Cardiac muscle cell (in vitro differentiated cells and primary cell): ENCODE data around the gene ZNF827. TPM values are rescaled to one million over a fixed set of nuclear protein-coding genes. Genes with fewer than 3 reads are reported as not detected.

Experiments used
- DNase-seq, 2 donors: peaks; one replicate each; pipeline versions ENCODE4 v3.0.0 to v3.0.0-alpha.2; 2010 to 2017; ENCODE audit warnings: low read depth in 1 of 2, low spot score in 1 of 2
- H3K27ac ChIP-seq: fragments of 200-600 bp; sonication (generic); 2 replicates; pipeline ENCODE4 v1.5.1; 2016
- H3K27me3 ChIP-seq: fragments of 200-600 bp; sonication (generic); 2 replicates; pipeline ENCODE4 v1.6.0; 2016; ENCODE audit warnings: control low read depth
- H3K36me3 ChIP-seq: fragments of 200-600 bp; sonication (generic); 2 replicates; pipeline ENCODE4 v1.5.1; 2016; ENCODE audit warnings: control low read depth
- H3K4me1 ChIP-seq: fragments of 200-600 bp; sonication (generic); 2 replicates; pipeline ENCODE4 v1.8.1; 2017; ENCODE audit warnings: low read depth, mild to moderate bottlenecking, mixed run types
- H3K4me3 ChIP-seq: fragments of 200-600 bp; sonication (generic); 2 replicates; pipeline ENCODE4 v1.5.1; 2016; ENCODE audit warnings: mild to moderate bottlenecking
- H3K9me3 ChIP-seq: fragments of 200-600 bp; sonication (generic); 2 replicates; pipeline ENCODE4 v1.5.1; 2017; ENCODE audit warnings: low read depth, mild to moderate bottlenecking, control low read depth
- polyA plus RNA-seq: library from polyadenylated mRNA; unstranded; fragments of >200 nt; fragmentation: Nextera tagmentation; extraction: Ambion mirVana; gene quantifications from 2 replicates; pipeline ENCODE4 v1.2.1, GENCODE V29; 2016
- total RNA-seq: library from RNA; depleted of rRNA; stranded (reverse); fragments of >200 nt; gene quantifications from 2 replicates; pipeline ENCODE4 v1.2.3, GENCODE V29; 2016
- TF ChIP-seq, protein P1 (sequence below): IDR thresholded peaks from 2 replicates; pipeline ENCODE4 v1.5.1; 2012; ENCODE audit warnings: low read depth, mild to moderate bottlenecking, low read length

Gene ZNF827
- total and polyA plus RNA-seq, 2 experiments from 2014 or later = 13.2 to 37.3 TPM

DNA sequence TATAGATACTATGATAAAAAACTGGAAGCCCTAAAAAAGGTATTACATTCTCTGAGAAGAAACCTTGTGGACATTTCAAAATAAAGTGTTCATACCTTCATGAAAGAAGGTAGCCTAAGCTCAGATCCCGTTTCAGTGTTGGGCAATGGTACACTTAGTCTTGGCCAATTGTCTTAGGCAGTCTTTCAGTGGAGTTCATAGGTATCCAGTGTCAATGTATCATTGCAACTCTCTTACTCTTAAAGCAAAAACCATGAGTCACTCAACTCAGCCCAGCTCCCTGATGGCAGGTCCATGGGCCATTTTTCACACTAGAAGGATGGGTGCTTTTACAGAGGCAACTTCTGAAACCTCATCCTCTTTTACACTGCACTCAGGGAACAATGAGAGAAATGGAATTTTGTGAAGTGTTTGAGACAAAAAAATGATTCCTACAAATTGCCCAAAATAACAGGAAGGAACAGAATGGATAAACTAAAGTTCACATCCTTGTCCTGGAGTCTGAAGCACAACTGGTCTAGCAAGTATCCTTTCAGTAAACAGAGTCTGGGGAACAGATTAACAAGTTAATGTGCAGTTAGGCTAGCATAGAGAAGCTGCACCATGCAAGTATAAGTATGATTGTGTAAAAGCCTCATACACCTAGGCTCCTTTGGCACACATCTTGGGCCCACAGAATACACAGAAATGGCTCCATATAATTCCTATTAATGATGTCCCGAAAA, 7.0 kb upstream of the ZNF827 start:
- H3K27ac ChIP-seq = no peak overlapping the region
- H3K36me3 ChIP-seq = no peaks in the 10 kb centered on the region
- TF ChIP-seq, protein P1, sequence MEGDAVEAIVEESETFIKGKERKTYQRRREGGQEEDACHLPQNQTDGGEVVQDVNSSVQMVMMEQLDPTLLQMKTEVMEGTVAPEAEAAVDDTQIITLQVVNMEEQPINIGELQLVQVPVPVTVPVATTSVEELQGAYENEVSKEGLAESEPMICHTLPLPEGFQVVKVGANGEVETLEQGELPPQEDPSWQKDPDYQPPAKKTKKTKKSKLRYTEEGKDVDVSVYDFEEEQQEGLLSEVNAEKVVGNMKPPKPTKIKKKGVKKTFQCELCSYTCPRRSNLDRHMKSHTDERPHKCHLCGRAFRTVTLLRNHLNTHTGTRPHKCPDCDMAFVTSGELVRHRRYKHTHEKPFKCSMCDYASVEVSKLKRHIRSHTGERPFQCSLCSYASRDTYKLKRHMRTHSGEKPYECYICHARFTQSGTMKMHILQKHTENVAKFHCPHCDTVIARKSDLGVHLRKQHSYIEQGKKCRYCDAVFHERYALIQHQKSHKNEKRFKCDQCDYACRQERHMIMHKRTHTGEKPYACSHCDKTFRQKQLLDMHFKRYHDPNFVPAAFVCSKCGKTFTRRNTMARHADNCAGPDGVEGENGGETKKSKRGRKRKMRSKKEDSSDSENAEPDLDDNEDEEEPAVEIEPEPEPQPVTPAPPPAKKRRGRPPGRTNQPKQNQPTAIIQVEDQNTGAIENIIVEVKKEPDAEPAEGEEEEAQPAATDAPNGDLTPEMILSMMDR = no peak
- H3K9me3 ChIP-seq = no peaks in the 10 kb centered on the region
- no peak for DNase-seq
- H3K4me3 ChIP-seq = no peak overlapping the region
- H3K27me3 ChIP-seq = no peaks in the 10 kb centered on the region
- no peaks in the 10 kb centered on the region for H3K4me1 ChIP-seq

DNA sequence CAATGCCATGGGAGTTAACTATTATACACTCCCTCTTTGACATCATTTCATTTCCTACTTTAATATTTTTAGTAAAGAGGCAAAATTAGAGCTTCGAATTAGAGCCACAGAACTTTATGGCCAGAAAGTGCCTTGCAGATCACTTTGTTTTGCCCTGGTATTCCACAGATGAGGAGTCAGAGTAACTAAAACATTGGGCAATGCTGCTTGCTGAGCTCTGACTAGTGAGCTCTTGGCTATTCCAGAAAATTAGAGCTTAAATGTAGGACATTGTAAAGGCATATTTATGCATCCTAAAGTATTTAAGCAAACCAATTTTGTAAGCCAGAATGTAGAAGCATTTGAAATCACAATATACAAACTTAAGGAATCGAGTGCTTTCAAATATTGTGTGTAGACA, 6.3 kb upstream of the ZNF827 start:
- Histone ChIP-seq H3K4me1 (no peaks in the 10 kb centered on the region), H3K27ac (no peak overlapping the region), H3K4me3 (no peak overlapping the region), H3K36me3 (no peaks in the 10 kb centered on the region), H3K27me3 (no peaks in the 10 kb centered on the region), H3K9me3 (no peaks in the 10 kb centered on the region)
- DNase-seq = no peak
- TF ChIP-seq, protein P1 = no peak

DNA sequence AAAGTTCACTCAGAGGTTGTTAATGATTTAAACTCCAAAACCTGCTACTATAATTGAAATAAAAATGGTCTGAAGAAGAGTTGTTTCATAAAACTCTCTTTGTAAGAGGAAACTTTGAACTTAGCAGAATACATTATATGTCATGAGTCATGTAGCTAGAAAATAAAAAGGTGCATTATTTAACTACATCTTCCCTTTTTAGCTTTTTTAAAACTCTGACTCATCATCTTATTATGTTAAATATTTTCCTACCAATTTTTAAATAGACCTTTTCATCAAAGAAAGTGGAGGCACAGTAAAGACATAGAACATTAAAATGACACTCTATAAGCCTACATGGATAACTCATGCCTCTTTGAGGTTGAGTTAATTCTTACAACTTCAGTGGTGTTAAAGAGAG, 1.2 kb upstream of the ZNF827 start:
- Histone ChIP-seq H3K36me3 (no peaks in the 10 kb centered on the region), H3K9me3 (no peaks in the 10 kb centered on the region), H3K4me1 (peaks cover 18% of the 10 kb centered on the region), H3K4me3 (no peak overlapping the region), H3K27me3 (no peaks in the 10 kb centered on the region), H3K27ac (no peak overlapping the region)
- DNase-seq = no peak
- TF ChIP-seq, protein P1 = no peak

DNA sequence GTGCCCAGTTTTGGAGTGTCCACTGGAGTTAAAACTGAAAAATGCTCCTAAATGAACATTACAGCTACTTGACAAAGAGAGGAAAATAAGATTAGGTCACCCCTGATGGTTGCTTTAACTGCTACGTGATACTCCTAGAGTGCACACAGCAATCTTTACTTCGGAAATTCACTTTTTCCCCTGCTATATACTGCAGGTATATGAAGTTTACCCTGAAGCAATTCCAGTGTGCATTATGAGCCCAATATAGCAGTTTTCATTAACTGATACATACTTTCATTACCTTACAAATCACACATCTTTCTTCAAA, 773 bp upstream of the ZNF827 start:
- TF ChIP-seq, protein P1 = no peak
- H3K27me3 ChIP-seq = no peaks in the 10 kb centered on the region
- peak in 1 of 2 donors; percentile 7 for DNase-seq
- peak overlapping the region; percentile 97 for H3K27ac ChIP-seq
- no peaks in the 10 kb centered on the region for H3K9me3 ChIP-seq
- H3K4me1 ChIP-seq = peaks cover 22% of the 10 kb centered on the region
- peak overlapping the region; percentile 100 for H3K4me3 ChIP-seq
- no peaks in the 10 kb centered on the region for H3K36me3 ChIP-seq

DNA sequence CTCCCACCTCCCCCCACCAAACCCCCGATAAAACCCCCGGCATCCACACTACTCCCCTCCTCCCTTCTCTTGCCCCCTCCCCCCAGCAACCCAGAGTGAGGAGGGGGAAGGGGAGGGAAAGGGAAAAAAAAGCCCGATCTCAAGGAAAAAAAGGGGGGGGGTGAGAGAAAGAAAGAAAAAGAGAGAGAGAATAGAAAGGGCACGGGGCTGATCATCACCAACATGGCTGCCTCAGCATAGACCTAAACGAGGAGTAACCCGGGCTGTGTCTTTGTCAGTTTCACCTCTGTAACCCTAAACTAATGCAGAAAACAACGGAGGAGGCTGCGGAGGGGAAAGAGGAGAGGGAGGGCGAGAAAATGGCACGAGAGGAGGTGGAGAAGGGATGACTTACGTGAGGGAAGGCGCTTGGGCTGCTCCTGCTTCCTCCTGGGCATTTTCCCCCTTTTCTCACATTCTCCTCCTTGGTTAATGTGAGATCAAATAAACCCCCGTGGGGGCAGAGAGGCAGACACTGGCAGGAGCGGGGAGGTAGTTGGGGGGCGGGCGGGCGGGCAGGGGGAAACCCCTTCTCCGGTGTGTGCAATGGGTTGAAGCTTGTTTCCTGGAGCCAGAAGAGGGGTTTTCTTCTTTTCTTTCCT, 532 bp downstream of the ZNF827 start:
- peak overlapping the region; percentile 97 for H3K27ac ChIP-seq
- H3K4me3 ChIP-seq = peak overlapping the region; percentile 100
- TF ChIP-seq, protein P1 = no peak
- H3K27me3 ChIP-seq = no peaks in the 10 kb centered on the region
- no peaks in the 10 kb centered on the region for H3K9me3 ChIP-seq
- DNase-seq = peak; percentile 52 to 60
- H3K36me3 ChIP-seq = no peaks in the 10 kb centered on the region
- peaks cover 35% of the 10 kb centered on the region for H3K4me1 ChIP-seq
